Stimulated activated CD4-positive, alpha-beta T cell treated with anti-CD3 and anti-CD28 coated beads, TNF-alpha, amount 100 ng/mL, for 4 hours (primary cell): Measurements from ENCODE around the gene MBP.

Experiments
- DNase-seq, 3 experiments: peaks; one replicate each; pipeline ENCODE4 v3.0.0-alpha.2; 2020; ENCODE audit warnings: low read depth in 3 of 3

Gene MBP

DNA sequence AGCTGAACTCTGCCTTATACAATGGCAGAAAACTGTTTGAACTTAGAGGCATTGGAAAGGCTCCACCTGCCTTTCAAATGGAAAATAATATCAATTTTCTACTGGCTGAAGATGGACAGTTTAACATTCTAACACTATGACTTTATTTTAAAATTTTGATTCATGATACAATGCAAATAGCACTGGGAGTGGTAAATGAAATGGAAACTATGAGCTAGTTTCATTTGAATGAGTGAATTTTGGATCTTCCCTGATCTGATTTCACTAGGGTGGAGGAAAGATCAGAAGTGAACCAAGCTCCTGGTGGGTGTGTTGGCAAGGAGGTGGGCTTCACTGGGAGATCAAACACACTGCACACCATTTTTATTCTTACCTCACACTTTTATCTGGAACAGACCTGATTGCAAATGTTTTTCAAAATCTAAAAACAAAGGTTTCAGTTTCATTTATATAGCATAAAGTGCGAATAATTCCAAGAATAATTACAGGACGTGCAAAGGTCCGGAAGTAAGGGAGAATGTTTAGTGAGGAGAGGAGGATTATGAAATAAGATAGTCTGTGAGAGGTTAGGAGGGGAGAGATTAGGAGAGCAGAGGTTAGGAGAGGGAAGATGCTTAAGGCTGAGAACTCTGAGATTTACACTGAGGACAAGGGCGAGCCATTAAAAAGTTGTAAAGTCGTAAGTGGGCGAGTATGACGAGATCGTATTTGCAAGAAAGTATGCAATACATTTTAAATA lies 18.6 kb upstream of the MBP start:
- no peak for DNase-seq

DNA sequence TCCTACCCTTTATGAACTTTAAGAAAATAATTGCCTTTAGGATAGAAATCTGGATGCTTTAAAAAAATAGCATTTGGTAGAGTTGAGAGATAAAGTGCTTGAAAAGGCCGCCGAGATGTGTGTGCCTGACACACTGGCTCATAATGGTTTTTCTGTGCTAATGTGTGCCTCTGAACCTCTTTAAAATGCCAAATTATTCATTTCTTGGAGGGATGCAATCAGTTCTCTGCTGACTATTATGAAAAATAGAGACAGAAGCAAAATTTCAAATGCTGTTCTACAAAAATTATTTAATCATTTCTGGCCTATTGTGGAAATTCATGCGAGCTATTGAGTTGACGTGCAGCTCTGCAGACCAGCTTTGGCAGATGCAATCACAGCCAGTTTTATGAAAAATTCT lies 18.0 kb upstream of the MBP start:
- DNase-seq = no peak

DNA sequence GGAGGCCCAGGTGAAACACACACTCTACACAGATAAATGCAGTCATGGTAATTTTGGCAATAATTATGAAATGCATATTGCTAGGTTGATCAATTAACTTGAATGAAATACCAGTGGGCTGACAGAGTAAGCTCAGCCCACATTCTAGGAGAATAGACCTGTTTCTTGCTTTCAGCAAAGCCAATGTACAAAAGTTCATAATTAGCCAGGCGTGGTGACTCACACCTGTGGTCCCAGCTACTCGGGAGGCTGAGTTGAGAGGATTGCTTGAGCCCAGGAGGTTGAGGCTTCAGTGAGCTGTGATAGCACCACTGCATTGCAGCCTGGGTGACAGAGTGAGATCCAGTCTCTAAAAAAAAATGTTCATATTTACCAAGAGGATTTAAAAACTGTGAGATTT lies 15.7 kb upstream of the MBP start:
- no peak for DNase-seq

DNA sequence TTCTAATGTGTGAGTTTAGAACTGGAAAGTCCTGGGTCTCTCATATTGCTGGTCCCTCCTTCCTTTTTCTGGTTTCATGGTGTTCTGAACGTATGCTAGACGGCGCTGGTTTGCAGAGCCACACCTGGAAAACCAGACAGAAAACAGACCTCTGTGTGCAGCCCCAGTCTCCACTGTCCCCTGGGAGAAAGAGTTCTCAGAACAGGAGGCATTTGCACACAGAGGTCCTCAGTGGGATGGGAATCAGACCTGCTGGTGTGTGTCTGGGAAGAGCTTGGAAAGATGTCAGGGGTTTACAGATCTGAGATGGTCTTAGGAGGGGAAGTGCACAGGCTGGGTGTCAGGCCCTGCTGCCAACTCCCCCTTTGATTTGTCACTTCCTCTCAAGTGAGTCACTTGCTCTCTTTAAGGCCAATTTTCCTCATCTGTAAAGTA lies 14.9 kb upstream of the MBP start:
- DNase-seq = no peak

DNA sequence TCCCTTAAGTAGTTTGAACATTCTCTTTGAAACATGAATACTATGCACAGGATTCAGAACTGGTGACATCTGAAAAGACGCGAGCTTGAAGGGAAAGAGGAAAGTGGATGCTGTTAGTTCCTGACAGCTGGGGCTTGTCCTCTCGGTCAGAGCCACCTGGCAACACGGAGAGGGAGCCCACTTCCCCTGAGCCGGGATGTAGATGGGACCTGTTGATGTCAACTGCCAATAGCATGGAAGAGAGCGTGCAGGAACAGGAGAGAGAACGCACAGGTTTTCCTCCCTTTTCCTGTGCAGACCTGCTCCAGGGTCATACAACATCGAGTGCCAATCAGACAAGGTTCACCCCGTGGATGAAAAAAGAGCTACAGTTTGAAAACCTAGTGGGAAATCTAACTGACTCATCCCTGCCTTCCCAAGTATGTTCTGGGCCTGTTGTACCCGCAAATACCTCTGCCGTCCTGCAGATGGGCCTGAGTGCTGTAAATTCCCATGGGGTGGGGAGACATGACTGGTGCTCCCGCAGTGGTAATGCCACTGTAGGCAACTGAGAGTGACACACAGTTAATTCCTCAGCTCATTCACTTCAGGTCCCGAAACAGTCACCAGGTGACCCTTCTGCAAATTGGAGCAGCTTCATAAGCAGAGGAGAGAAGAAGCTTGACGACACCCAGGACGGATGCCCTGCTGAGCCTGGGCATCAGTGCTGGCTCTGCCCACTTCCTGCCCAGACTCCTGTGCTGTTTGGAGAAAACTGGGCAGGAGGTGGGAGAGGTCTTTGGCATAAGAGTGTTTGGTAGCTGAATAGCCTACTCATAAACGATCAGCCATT lies 13.9 kb upstream of the MBP start:
- no peak for DNase-seq

DNA sequence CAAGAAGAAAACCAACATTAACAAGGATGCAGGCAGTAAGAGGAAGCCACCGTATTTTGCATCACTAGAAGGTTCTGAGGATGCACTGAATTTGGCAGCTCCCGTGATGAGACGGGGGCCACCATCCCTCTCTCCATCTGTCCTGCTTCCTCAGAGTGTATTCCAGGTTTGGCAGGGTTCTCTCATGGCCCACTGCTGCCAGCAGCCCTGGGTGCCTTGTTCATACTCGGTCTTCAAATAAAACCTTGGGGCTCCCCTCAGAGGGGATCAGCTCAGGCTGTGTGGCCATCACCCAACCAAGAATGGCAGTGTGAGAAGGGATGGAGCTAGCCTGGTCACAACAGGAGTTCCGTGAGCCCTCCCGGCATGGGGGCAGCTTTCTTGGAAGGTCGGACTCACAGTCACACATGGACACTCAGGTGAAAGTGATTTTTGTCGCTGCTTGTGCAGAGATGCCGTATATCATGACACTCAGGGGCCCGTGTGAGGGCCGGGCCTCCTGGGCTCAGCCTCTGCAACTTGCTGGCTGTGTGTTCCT lies 12.8 kb upstream of the MBP start:
- DNase-seq = no peak

DNA sequence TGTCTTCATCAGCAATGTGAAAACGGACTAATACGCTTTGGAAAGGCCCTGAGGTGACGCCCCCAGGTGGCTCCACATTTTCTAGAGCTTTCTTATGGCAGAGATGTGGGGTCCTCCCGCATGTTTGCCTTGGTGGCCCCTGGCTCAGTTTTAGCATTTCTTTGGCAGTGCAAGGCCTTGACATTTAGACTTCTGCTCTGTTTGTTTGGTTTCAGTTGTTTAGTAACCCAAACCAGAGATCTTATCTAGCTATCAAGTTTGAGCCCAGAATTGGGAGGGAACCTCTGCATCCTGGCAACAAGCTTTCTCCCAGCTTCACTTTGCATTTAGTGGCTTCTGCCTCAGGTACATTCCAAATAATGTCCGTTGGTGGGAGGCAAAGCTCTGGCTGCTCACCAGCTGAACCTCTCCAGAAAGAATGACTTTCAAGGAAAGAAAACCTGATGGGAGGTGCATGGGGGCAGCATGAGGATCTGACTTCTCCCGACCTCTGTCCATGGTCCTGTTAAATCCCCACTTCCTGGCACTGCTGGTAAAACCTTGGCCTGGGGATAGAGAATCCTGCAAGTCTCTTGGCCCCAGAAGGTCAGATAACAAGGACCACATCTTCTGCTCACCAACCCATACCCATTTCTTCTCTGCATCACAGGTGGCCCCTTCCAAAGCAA lies 12.0 kb upstream of the MBP start:
- no peak for DNase-seq

DNA sequence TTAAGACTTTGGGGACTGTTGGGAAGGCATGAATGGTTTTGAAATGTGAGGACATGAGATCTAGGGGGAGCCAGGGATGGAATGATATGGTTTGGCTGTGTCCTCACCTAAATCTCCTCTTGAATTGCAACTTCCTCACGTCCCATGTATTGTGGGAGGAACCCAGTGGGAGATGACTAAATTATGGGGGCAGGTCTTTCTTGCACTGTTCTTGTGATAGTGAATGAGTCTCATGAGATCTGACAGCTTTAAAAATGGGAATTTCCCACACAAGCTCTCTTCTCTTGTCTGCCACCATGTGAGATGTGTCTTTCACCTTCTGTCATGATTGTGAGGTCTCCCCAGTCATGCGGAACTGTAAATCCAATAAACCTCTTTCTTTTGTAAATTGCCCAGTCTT lies 11.5 kb upstream of the MBP start:
- no peak for DNase-seq

DNA sequence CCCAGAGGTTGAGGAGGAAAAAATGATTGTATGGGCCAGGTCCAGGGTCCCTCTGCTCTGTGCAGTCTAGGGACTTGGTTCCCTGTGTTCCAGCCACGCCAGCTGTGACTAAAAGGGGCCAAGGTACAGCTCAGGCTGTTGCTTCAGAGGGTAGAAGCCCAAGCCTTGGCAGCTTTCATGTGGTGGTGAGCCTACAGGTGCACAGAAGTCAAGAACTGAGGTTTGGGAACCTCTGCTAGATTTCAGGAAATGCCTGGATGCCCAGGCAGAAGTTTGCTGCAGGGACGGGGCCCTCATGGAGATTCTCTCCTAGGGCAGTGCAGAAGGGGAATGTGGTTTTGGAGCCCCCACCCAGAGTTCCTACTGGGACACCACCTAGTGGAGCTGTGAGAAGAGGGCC lies 10.6 kb upstream of the MBP start:
- DNase-seq = no peak

DNA sequence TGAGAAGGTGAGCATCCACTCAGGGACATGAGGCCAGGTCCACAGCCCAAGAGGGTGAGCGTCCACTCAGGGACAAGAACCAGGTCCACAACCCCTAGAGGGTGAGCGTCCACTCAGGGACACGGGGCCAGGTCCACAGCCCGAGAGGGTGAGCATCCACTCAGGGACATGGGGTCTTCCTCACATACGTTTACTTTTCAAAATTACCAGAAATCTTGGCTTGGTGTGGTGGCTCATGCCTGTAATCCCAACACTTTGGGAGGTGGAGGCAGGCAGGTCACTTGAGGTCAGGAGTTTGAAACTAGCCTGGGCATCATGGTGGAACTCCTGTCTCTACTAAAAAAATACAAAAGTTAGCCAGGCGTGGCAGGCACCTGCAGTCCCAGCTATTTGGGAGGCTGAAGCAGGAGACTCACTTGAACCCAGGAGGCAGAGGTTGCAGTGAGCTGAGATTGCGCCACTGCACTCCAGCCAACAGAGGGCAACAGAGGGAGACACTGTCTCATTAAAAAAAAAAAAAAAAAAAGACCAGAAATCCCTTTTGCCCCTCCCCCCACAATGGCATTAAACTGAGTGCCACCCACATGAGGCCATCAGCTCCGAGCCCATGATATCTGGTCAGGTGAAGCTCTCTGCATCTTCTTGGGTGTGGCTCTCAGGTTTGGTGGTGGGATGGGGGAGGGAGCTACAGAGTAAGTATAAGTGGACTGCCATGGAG lies 9.0 kb upstream of the MBP start:
- DNase-seq = no peak

DNA sequence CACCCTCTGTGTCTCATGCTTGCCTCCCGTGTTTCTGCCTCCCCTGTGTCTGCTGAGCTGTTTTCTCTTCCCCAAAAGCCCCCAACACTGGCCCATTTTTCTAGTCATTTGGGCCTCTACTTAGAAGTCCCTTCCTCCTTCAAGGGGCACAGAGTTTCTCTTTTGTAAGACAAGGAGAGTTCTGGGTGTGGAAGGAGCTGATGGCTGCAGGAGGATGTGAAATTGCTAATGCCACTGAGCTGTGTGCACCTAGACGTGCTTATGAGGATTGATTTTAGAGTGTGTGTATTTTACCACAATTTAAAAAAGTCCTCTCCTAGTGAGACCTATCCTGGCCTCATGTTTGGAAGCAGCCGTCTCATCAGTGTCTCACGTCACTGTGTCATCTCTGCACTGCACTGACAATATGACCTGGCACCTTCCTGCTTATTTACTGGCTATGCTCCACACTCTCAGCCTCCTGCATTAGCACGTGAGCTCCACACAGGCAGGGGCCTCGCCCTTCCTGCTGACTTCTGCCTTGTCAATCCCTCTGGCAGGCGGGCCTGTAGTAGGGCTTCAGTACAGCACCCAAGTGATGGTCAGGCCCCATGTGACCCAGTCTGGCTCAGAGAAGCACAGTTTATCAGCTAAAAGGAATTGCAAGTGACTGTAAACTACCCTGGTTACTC lies 8.0 kb upstream of the MBP start:
- no peak for DNase-seq

DNA sequence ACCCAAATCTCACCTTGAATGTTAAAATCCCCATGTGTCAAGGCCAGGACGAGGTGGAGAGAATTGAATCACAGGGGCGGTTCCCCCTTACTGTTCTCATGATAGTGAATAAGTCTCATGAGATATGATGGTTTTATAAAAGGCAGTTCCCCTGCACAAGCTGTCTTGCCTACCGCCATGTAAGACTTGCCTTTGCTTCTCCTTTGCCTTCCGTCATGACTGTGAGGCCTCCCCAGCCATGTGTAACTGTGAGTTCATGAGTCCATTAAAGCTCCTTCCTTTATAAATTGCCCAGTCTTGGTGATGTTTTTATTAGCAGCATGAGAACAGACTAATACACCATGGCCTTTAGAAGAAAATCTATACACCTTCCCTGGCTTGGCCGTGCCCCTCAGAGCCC lies 7.4 kb upstream of the MBP start:
- DNase-seq = no peak

DNA sequence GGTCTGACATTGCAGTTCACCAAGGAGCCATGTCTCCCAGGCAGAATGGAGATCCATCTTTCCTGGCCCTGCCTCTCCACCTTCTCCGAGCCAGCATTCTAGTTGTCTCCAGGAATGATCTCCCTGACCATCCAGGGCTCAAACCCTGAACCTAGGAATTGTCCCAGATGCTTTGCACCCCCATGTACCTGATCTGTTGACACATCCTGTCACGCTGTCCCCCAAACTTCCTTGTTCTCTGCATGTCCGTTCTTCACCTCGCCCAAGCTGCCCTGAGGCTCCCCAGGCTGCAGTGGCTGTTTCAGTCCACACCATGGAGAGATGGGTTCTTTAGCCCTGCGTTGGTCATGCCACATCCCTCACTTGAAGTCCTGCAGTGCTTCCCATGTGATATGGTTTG lies 7.0 kb upstream of the MBP start:
- DNase-seq = no peak

DNA sequence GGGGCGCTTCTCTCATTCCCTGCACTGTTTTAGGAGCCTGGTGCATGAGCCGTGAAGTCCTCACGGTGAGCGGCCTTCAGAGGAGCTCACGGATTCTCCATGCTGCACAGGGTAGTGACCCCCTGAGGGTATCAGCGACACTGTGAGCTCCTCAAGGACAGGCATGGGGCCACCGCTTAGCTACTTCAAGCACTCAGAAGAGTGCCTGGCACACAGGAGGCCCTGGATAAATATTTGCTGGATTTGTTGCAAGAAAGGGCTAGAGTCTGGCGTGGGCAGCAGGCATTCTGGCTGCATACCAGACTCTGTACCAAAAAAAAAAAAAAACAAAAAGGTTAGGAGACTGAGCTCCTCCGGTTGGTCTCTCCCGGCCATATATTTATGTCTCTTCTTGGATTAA lies 5.7 kb upstream of the MBP start:
- DNase-seq = no peak

DNA sequence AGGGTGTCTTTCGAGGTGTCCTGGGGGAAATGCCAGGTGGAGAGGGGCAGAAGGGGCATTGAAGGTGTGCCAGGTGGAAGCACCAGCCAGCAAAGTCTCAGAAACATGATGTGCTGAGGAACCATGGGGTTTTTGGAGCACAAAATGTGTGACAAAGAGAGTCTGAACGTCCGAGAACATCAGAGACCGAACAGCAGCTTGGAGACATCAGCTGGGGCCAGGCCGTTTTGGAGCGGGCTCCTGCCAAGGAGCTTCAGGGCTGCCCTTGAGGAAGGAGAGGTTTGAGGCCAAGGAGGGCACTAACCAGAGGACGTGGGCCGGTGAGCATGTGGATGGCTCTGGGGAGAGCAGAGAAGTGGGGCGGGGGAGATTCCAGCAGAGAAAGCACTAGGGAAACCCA lies 5.3 kb upstream of the MBP start:
- no peak for DNase-seq

DNA sequence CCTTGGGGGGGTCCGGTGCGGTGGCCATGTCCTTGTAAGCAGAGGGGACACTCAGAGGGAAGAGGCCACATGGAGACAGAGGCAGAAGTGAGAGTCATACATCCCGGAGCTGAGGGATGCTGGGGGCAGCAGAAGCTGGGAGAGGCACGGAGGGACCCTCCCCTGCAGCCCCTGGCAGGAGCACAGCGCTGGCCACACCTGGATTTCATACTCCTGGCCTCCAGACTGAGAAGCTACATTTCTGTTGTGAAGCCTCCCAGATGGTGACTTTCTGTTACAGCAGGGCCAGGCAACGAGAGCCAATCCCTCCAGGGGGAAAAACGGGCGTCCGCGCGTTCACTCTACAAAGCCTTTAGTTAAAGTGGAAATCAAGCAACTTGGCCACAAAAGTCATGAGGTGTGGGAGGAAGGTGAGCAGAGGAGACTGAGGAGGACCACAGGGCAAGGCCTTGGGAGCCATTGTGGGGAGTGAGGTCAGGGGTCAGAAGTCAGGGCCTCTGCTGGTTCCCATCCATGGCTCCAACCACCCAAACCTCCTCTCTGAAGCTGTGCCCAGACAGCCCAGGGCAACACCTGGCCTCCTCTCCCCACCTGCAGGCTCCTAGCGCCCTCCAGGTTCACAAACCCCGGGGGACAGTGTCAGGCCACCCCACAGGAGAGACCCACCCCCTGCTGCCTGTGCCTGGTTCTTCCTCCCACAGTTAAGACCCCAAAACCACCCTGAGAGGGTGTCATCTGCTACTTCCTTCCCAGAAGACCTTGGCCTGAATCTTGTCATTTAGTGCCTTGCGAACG lies 4.5 kb upstream of the MBP start:
- DNase-seq = no peak

DNA sequence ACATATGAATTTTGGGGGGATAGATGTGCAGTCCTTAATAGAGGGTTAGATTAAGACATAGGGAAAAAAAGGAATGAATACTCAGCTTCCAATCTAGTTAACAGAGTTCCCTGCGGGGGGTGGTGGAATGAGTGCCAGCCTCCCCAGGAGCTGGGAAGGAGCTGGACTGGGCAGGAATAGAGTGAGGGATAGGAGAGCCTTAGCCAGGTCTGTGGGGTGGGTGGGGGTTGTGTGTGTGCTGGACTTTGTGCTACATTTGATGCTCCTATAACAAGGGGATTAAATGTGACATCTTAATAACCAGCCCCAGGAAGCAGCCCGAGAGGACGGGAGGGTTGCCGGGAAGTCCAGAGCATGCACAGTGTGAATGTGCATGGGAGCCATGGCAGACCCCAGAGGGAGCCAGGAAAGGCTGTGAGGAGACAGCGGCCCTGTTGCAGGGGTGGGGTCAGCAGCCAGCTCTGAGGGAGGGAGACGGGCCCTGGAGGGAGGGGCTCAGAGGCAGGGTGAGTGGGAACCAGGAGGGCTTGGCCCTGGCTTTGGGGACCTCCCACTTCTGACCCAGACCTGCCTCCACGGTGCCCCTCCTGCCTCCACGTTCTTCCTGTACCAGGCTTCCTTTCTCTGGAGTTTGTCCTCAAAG lies 3.6 kb upstream of the MBP start:
- DNase-seq = no peak

DNA sequence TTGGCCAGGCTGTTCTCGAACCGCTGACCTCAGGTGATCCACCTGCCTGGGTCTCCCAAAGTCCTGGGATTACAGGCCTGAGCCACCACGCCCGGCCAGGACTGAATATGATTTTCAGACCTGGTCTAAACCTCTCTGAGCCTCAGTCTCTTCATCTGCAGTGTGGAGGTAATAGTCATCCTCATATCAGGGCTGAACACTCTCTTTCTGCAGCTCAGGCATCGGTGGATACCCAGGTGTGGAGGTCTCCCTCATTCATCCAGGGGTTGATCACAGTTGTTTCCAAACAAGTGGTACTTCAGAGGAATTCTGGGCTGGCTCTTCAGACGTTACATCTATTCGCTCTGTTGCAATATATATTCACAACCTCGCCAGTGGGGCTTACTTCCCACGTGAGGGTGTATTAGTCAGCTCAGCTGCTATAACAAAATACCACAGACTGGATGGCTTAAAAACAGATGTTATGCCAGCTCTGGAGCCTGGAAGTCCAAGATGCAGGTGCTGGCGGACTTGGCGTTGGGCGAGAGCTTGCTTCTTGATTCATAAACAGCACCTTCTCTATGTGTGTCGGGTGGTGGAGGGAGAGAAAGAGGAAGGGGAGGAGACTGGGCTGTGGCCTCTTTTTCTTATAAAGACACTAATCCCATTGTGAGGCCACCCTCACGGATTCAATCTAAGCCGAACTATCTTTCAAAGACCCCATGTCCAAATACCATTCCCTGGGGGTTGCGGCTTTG lies 2.9 kb upstream of the MBP start:
- DNase-seq = no peak

DNA sequence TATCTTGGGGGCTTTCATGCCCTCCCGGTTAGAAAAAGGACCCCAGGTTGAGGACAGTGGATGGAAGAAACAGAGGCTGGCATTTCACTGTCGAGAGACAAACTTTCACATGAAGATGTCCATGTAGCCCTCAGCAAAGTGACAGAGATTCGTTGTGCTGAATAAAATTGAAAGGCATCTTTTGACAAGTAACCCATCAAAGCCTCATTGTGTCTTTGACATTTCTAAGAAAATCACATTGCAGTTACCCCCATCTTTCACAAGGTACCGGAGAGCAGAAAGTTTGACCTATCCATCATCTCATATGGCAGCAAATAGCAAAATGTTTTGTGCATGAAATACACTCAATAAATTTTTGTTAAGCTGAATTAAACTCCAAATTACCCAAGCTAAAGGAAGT lies 2.0 kb upstream of the MBP start:
- no peak for DNase-seq
